Measurements from ENCODE around the gene AP2M1.

AP2M1 gene

DNA sequence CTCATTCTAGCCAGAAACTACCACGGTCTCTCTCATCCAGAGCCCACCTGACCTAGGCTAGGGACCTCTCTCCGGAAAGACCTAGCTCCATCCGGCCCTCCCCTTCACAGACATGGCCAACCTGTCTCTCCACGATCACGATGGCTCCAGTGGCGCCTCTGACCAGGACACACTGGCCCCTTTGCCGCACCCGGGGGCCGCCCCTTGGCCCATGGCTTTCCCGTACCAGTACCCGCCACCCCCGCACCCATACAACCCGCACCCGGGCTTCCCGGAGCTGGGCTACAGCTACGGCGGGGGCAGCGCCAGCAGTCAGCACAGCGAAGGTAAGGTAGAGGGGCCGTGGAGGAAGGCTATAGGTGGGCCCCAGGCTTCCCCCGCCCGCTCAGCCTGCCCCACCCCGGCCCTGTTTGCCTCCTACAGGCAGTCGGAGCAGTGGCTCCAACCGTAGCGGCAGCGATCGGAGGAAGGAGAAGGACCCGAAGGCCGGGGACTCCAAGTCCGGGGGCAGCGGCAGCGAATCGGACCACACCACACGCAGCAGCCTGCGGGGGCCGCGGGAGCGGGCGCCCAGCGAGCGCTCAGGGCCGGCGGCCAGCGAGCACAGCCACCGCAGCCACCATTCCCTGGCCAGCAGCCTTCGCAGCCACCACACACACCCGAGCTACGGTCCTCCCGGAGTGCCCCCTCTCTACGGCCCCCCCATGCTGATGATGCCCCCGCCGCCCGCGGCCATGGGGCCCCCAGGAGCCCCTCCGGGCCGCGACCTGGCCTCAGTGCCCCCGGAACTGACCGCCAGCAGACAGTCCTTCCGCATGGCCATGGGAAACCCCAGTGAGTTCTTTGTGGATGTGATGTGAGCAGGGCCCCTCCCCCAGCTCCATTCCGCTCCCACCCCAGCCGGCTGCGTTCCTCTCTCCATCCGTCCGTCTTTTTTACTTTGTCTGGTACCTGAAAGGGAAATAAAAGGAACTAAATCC is 4.5 kb upstream of the AP2M1 start:
- CTCF ChIA-PET: interaction anchor here (0.6 kb wide), 4 partner anchors 26 to 275 kb away, joined by 3 to 6 read pairs (median 4); no protein-coding TSS in a partner anchor
- POLR2A ChIA-PET (ENCODE audit: low non-redundant PET): interaction anchor here (0.7 kb wide), 1 partner anchor 511 kb away, joined by 5 read pairs; no protein-coding TSS in a partner anchor
- H3K27ac ChIP-seq: 0 out of 2 replicates have a peak overlapping the region, but pooled peaks have one; percentile 29
- TF ChIP-seq, protein P1, sequence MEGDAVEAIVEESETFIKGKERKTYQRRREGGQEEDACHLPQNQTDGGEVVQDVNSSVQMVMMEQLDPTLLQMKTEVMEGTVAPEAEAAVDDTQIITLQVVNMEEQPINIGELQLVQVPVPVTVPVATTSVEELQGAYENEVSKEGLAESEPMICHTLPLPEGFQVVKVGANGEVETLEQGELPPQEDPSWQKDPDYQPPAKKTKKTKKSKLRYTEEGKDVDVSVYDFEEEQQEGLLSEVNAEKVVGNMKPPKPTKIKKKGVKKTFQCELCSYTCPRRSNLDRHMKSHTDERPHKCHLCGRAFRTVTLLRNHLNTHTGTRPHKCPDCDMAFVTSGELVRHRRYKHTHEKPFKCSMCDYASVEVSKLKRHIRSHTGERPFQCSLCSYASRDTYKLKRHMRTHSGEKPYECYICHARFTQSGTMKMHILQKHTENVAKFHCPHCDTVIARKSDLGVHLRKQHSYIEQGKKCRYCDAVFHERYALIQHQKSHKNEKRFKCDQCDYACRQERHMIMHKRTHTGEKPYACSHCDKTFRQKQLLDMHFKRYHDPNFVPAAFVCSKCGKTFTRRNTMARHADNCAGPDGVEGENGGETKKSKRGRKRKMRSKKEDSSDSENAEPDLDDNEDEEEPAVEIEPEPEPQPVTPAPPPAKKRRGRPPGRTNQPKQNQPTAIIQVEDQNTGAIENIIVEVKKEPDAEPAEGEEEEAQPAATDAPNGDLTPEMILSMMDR (conservative IDR thresholded peaks at IDR 0.05; ENCODE audit: low read depth): no peak
- no peak for DNase-seq (ENCODE audit: low spot score)

DNA sequence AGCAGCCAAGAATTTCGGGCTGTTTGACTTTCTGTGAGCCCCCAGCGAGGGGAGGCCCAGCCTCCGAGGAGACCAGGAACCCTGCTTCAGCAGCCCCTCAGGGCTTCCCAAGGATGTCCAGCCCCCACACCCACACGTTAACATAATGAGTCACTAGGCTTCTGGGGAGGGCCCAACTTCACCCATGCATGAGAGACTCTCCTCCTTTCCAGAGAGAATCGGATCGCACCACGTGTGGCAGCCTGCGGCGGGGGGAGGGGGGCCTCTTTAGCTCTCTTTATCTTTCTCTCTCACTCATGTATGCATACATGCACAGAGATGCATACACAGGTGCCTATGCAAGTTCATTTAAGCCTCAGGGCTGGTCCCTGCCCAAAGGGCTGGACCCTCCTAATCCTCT is 3.1 kb upstream of the AP2M1 start:
- peak; percentile 78 for DNase-seq (ENCODE audit: low spot score)
- H3K27ac ChIP-seq: peak overlapping the region; percentile 29
- ChIA-PET CTCF (interaction anchor here (1.2 kb wide), 1 partner anchor 56 kb away, joined by 4 read pairs; no protein-coding TSS in a partner anchor), POLR2A (ENCODE audit: low non-redundant PET) (interaction anchor here (0.6 kb wide), 1 partner anchor 13 kb away, joined by 4 read pairs; no protein-coding TSS in a partner anchor)
- TF ChIP-seq, protein P1 (conservative IDR thresholded peaks at IDR 0.05; ENCODE audit: low read depth): no peak

DNA sequence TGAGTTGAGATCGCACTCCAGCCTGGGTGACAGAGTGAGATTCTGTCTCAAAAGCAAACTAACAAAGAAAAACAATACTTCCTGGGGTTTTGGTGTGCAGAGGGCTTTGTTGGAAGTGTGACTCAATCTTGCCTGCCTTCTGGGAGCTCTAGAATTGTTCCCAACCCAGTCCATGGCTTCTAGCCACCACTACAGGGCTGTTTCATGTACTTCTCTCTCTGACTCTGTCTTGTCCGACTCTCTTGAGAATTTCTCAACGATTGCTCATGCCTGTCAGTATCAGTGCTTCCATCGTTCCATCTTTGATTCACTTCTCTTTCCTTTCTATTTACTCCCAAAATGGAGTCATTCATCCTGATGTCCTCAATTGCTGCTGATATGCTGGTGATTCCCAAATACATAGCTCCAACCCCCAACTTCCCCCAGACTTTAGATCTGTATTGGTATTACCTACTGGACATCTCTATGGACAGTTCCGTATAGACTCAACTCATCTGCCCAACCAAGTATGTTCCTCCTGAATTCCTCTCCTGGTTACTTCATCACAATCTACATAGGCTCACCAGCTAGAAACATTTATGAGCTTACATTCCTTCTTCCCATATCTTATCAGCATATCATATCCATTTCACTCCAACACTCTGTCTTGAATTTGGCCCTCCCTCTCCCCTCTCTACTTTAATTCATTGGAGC is 1.8 kb upstream of the AP2M1 start:
- CTCF ChIA-PET: no interaction called here
- DNase-seq (ENCODE audit: low spot score): no peak
- POLR2A ChIA-PET (ENCODE audit: low non-redundant PET): no interaction called here
- peak overlapping the region; percentile 29; the same call in 1 of the 2 replicates for H3K27ac ChIP-seq
- TF ChIP-seq, protein P1 (conservative IDR thresholded peaks at IDR 0.05; ENCODE audit: low read depth): no peak

DNA sequence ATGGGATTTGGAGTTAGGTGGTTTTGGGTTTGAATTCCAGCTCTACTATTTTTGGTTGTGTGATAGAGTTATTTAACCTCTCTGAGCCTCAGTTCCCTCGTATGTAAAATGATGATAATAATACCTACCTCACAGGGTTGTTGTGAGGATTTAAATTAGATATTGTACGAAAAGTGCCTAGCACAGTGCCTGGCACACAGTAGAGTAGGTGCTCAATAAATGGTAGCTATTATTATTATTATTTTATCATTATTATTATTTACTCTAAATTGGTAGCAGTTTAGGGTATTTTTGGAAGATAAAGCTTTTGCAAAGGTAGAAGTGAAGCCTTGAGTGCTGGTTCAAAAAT is 1.3 kb upstream of the AP2M1 start:
- CTCF ChIA-PET: no interaction called here
- no peak overlapping the region; the same call in 1 of the 2 replicates for H3K27ac ChIP-seq
- POLR2A ChIA-PET (ENCODE audit: low non-redundant PET): no interaction called here
- DNase-seq (ENCODE audit: low spot score): no peak
- TF ChIP-seq, protein P1 (conservative IDR thresholded peaks at IDR 0.05; ENCODE audit: low read depth): no peak

DNA sequence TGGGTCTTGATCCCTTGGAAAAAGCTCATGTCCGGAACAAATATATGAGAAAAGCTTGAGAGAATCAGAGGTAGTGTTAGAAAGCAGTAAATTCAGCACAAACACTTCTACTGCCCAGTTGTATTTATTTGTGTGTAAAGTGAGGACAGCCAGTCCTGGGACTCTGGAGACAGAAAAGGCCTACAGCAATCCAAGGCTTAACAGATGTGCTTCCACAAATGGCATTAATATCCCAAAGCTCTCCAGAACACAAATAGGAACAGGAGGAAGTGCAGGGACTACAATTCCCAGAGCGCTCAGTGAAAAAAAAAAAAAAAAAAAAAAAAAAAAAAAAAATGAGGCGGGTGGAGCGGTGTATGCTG is 390 bp upstream of the AP2M1 start:
- TF ChIP-seq, protein P1 (conservative IDR thresholded peaks at IDR 0.05; ENCODE audit: low read depth): no peak
- ChIA-PET POLR2A (ENCODE audit: low non-redundant PET) (no interaction called here), CTCF (no interaction called here)
- H3K27ac ChIP-seq: no peak overlapping the region; the same call in 1 of the 2 replicates
- DNase-seq (ENCODE audit: low spot score): no peak

DNA sequence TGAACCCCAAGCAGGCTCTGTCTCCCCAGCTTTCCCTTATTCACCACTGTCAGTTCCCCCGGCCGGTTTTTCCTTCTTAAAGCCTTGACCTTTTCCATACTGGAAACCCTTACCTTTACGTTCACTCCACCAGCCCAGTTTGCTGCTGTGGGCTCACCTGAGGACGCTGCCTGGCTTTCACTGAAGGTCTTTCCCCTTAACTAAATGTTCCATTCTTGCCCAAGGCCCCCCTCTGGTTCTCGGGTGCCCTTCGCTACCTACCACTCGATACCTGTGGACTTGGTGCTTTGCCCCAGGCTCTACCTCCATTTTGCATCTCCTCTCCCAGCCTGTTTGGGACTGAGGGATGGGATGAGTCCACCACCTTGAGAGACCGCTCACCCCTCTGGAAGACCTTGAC is 851 bp downstream of the AP2M1 start:
- CTCF ChIA-PET: interaction anchor here (0.9 kb wide), 1 partner anchor 114 kb away, joined by 3 read pairs; no protein-coding TSS in a partner anchor
- TF ChIP-seq, protein P1 (conservative IDR thresholded peaks at IDR 0.05; ENCODE audit: low read depth): no peak
- POLR2A ChIA-PET (ENCODE audit: low non-redundant PET): interaction anchor here (0.6 kb wide), 1 partner anchor 22 kb away, joined by 3 read pairs; no protein-coding TSS in a partner anchor
- H3K27ac ChIP-seq: peak overlapping the region; percentile 94
- no peak for DNase-seq (ENCODE audit: low spot score)

Data from RWPE1 (cell line).